Fibroblast of the conjunctiva (primary cell): ENCODE measurements around the gene MACROD2.
"Not testable (repeated sequence)": the region's sequence is repeated elsewhere in the genome, so short reads cannot be mapped to it uniquely, and the experiment has no call there.

Experiments used
- DNase-seq: peaks from one replicate; pipeline ENCODE4 v3.0.0-alpha.2; 2010; ENCODE audit warnings: low read depth

Gene MACROD2

DNA sequence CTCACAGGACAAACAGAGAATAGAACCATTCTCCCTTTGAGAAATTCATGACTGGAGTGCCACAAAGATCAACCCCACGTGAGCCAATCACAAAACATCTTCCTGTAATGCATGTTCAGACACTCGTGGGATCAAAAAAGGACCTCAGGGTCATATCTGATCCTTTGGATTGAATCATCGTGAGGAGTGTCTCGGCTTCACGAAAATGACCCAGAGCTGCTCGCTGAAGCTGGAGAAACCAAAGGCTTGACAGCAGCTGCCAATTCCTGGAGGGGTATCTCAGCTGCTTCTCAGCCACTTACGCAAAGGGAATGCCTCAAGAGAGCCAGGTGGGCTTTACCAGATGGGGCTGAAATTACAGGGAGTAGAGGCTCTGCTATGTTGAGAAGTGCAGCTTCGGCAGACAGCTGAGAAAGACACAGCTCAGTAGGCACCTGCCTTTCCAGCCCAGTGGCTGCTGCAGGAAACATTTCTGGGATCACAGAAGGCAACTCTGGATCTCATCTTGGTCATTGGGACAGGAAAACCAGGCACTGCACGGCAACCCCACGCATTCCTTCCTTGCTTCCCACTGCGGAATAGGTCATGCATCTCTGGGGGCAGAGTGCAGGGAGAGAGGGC is 1764.8 kb downstream of the MACROD2 start:
- no peak for DNase-seq

DNA sequence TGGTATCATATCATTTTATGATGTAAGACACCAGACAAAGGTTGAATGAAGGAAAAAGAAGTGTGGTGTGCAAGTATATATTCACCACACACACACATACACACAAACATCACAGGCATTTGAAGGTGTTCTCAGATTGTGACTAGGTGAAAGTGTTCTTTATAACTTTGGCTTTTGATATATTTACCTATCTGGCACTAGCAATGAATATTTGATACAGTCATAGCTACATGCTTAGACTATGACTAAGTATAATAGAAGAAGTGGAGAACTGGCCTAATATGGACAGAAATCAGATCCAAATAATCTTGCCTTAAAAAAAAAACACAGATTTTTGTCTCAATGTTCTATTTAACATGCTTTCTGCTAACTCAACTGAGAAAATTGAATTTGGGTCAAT is 1768.0 kb downstream of the MACROD2 start:
- no peak for DNase-seq

DNA sequence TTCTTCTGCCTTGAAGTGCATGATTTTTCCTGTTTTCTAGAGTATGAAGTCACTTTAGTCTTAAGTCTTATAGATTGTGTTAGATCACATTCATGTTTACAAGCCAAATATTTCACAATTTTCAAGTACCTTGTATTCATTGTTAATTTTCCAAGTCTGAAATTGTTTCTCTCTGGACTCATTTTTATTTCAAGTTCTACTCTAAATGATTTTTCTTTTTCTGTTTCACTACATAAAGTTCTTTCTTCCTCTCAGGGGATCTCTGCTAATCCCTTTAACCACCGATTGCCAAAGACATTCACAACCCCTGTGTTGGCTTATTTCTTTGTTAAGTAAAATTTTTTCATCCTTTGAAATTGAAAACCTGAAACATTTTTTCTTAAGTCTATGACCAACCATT is 1772.3 kb downstream of the MACROD2 start:
- DNase-seq = no peak

DNA sequence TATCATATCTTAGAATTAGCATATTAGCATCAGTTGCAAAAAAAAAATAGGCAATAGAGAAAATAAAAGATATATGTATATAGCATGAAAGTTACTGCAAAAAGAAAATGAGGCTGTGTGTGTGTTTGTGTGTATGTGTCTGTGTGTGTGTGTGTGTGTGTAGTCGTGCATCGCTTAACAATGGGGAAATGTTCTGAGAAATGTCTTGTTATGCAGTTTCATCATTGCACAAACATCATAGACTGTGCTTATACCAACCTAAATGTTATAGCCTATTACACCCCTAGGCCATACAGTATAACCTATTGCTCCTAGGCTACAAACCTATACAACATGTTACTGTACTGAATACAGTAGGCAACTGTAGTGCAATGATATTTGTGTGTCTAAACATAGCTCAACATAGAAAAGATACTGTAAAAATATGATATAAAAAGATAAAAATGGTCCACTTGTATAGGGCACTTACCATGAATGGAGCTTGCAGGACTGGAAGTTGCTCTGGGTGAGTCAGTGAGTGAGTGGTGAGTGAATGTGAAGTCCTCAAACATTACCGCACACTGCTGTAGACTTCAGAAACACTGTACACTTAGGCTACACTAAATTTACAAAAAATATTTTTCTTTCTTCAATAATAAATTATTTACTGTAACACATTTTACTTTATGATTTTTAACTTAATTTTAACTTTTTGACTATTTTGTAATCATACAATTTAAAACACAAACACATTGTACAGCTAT is 1772.9 kb downstream of the MACROD2 start:
- no peak for DNase-seq

DNA sequence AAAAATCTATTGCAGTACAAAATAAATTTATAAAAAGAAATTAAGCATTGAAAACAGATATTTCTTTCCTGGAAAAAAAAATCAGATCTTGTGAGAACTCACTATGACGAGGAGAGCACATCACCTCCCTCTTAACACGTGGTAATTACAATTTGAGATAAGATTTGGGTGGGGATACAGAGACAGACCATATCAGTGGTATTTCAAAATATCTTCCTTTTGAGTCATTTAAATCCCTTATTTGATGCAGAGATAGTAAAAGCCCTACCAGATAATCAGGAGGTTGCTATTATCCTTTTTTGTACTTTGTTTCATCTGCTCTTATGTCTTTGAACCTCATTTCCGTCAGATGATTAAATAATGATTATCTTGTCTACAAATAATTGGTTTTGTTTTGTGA is 1777.5 kb downstream of the MACROD2 start:
- no peak for DNase-seq

GRCh38 chr20:15774926-15775325 is 1779.6 kb downstream of the MACROD2 start:
- DNase-seq = no peak

- no peak for DNase-seq
Observed at GRCh38 chr20:15776770-15777466, 1781.6 kb downstream of the MACROD2 start.

DNA sequence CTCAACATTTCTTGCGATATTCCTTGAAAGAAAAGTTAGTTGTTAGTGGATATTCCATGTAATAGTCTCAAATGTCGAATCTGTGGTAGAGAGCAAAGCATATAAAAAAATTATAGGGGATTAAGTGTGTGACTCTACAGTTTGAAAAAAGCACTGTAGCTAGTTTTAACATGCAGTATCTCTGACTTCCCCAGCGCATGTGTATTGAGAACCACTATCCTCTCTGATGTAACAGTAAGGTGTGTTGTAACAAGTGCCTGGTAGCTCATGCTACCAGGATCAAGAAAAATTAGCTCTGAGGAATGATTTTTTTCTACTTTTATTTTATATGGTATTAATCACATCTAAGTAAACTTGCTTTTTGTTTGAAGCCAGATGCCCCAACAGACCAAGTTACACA is 1788.7 kb downstream of the MACROD2 start:
- no peak for DNase-seq

GRCh38 chr20:15789079-15789478 is 1793.8 kb downstream of the MACROD2 start:
- no peak for DNase-seq

DNA sequence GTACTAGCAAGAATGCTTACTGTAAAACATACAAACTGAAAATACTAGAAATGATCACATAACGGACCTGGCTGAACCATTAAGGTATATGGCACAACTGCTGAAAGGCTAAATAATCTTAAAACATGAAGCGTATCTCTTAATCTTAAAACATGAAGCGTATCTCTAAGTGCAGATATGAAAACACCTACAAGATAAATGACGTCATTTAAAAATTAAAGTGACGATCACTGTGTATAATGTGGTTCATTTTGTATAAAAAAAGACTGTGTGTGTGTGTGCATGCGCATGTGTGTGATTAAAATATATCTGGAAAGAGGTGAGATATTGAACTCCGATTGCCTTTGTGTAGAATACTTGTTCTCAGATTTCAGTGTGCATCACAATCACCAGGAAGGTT is 1797.5 kb downstream of the MACROD2 start:
- DNase-seq = no peak

- DNase-seq = no peak
Observed at GRCh38 chr20:15794409-15794808, 1799.1 kb downstream of the MACROD2 start.

DNA sequence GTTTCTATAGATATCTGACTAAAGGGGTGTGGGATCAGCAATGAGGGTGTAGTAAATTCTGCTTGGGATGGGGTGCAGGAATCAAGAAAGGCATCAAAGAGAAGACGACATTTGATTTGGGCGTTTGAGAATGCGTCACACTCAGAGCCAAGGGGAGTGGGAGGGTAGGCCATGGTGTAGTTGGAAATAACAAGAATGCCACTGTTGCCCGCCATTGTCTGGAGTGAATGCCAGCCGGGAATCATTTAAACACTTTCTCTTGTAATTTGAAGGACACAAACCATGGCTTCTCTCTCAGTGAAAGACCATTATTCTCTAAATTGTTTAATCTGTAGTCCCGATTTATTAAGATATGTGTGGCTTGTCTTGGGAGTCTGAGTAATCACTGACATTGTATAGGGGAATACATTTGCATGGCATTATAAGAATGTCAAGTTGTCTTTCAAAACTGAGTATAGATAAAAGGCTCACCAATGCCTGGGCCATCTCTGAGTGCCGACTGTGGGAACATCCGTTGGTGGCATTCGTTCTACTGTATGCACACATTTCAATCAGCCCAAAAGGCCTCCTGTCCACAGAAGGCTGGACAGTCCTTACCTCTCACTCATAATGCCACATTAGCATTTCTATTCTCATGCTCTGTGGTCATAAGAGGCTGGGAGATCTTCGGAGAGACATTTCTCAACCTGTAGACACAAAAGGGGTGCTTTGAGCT is 1800.1 kb downstream of the MACROD2 start:
- no peak for DNase-seq

DNA sequence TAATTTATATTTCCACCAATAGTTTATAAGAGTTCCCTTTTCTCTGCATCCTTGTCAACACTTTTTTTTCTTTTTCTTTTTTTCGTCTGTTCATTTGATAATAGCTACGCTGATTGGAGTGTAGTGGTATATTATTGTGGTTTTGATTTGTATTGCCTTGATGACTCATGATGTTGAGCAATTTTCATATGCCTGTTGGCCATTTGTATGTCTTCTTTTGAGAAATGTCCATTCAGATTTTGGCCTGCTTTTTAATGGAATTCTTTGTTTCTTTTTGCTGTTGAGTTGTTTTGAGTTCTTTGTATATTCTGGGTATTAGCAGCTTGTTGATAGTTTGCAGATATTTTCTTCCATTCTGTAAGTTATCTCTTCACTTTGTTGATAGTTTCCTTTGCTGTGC is 1804.6 kb downstream of the MACROD2 start:
- DNase-seq = peak; percentile 60

DNA sequence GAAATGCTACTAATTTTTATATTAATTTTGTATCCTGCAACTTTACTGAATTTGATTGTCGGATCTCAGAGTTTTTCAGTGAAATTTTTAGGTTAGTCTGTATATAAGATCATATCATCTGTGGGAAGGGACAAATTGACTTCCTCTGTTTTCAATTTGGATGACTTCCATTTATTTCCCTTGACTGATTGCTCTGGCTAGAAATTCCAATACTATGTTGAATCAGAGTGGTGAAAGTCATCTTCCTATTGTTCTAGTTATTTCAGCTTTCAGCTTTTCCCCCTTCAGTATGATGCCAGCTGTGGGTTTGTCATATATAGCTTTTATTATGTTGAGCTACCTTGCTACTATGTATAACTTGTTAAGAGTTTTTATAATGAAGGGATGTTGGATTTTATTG is 1806.7 kb downstream of the MACROD2 start:
- DNase-seq = no peak

DNA sequence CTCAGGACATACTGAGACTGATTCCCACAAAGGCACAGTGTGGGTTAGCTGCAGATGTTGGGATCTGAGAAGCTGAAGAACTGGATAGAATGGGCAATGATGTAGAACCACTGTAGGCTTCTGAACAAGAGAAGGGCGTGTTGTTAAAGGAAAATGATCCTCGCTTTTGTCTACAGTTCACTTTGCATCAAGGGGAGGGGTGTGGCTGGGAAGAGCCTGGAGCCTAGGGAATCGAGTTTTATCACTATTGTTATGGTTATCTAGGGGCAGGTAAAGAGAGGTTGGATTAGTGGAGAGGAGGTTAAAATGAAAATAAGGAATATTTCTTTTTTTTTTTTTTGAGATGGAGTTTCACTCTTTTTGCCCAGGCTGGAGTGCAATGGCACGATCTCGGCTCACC is 1809.8 kb downstream of the MACROD2 start:
- DNase-seq = no peak

DNA sequence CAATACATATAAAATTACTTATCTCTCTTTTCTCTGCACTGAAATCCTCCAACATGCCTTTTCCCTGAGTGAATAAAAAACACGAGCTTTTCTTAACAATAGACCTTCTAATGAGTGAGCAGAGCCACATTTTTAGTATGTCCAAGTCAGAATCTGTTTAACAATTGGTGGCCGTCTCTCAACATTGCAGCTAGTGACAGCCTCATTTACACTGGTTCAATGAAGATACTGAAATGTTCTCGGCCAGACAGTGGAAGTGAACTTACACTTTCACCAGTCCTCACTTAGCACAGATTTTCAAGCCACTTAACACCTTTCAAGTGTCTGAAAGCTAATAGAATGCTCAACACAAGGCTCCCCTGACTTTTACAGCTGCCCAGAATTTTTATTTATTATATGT is 1810.8 kb downstream of the MACROD2 start:
- DNase-seq = no peak

GRCh38 chr20:15807271-15807670 is 1812.0 kb downstream of the MACROD2 start:
- DNase-seq = no peak

DNA sequence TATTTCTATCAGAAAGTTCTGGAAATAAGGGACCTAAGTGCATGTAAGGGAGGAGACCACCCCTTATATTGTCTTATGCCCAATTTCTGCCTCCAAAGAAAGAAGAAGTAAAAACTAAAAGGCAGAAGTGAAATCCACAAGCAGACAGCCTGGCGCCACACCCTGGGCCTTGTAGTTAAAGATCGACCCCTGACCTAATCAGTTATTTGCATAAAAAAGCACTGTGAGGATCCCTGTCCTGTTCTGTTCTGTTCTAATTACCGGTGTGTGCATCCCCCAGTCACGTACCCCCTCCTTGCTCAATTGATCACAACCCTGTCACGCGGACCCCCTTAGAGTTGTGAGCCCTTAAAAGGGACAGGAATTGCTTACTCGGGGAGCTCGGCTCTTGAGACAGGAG is 1812.5 kb downstream of the MACROD2 start:
- not testable (repeated sequence) for DNase-seq

DNA sequence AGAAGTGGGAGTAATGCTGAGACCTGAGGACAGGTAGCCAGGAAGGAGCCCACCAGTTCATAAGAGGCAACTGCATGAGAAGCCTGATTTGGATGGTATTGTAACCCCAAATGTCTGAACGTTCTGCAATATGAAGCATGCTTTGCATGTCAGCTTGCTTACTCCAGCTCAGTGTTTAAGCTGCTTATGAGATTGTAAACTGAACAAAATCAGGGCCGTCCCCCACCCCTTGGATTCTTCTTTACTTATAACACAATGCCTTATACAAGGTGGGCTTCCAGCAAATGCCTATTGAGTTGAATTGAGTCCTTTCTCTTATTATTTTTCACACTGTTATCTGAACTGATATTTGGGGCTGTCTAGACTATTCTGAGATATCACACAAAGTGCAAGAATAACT is 1816.6 kb downstream of the MACROD2 start:
- DNase-seq = no peak

DNA sequence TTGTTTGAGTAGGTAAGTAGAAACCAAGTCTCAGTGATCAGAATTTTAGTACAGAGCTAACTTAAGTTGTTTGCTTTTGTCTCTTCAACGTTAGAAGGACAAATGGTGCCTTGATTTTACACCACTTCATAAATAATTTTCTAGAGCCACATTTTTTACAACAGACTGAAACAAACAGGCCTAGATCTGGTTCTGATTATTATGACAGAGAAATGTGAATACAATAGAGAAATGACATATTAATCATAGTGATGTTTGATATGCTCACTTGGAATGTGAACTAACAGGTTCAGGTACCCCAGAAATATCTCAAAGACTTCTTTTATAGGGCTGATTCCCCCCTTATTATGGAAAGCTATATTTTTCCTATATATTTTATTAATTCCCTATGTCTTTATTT is 1817.4 kb downstream of the MACROD2 start:
- no peak for DNase-seq

- no peak for DNase-seq
Observed at GRCh38 chr20:15814360-15814759, 1819.0 kb downstream of the MACROD2 start.

GRCh38 chr20:15814911-15815310 is 1819.6 kb downstream of the MACROD2 start:
- DNase-seq = no peak

GRCh38 chr20:15817351-15817750 is 1822.0 kb downstream of the MACROD2 start:
- no peak for DNase-seq
